Lung (tissue), 12 donors: ENCODE measurements around the gene B3GALT4. TPM values are rescaled to one million over a fixed set of nuclear protein-coding genes. Genes with fewer than 3 reads are reported as not detected.
"Not testable (repeated sequence)": the region's sequence is repeated elsewhere in the genome, so short reads cannot be mapped to it uniquely, and the experiment has no call there.

ENCODE experiments used
- ATAC-seq: fragments of 200-7000 bp; cut with Tn5 transposase; one replicate; pipeline ENCODE4 v1.9.1; 2020; ENCODE audit warnings: moderate number of reproducible peaks; ENCODE audit not compliant: insufficient read depth, low FRiP score
- DNase-seq, 3 donors: peaks; one replicate each; pipeline ENCODE4 v3.0.0-alpha.2; 2013 to 2017
- H3K27ac ChIP-seq, 2 donors: one replicate each; pipeline ENCODE4 v1.5.1; 2013; ENCODE audit warnings: mild to moderate bottlenecking in 2 of 2, moderate library complexity in 2 of 2, control low read depth in 1 of 2, inconsistent platforms in 1 of 2, low read depth in 1 of 2, low read length in 1 of 2
- H3K27me3 ChIP-seq, 3 donors: one replicate each; pipeline ENCODE4 v1.5.1; 2013; ENCODE audit warnings: low read length in 2 of 3; ENCODE audit not compliant: control insufficient read depth in 3 of 3, insufficient read depth in 3 of 3
- H3K36me3 ChIP-seq, 4 donors: one replicate each; pipeline ENCODE4 v1.5.1; 2013; ENCODE audit warnings: low read length in 4 of 4, mild to moderate bottlenecking in 1 of 4, moderate library complexity in 1 of 4; ENCODE audit not compliant: control insufficient read depth in 4 of 4, insufficient read depth in 4 of 4
- H3K4me1 ChIP-seq, 5 donors: one replicate each; pipeline ENCODE4 v1.5.1; 2013; ENCODE audit warnings: low read length in 5 of 5, mild to moderate bottlenecking in 2 of 5, moderate library complexity in 1 of 5; ENCODE audit not compliant: control insufficient read depth in 5 of 5, insufficient read depth in 5 of 5
- H3K4me3 ChIP-seq: one replicate; pipeline ENCODE4 v1.5.1; 2013; ENCODE audit warnings: mild to moderate bottlenecking, control low read depth, moderate library complexity
- H3K9ac ChIP-seq, 2 donors: one replicate each; pipeline ENCODE4 v1.5.1; 2013; ENCODE audit warnings: low read length in 2 of 2, control low read depth in 1 of 2; ENCODE audit not compliant: insufficient read depth in 1 of 2
- H3K9me3 ChIP-seq, 4 donors: one replicate each; pipeline ENCODE4 v1.5.1; 2013; ENCODE audit warnings: low read length in 3 of 4, mild to moderate bottlenecking in 1 of 4, moderate library complexity in 1 of 4; ENCODE audit not compliant: control insufficient read depth in 4 of 4, insufficient read depth in 3 of 4
- WGBS, 2 donors: extraction: QIAGEN DNeasy Blood & Tissue Kit; methylation state at CpG; one replicate each; pipeline ENCODE4 v1.1.7; 2013; 5-methylcytosine and 5-hydroxymethylcytosine counted together
- polyA plus RNA-seq, 2 donors: library from polyadenylated mRNA; stranded (reverse); fragments of 200-250 nt; gene quantifications; one replicate each; pipeline ENCODE4 v1.2.1, GENCODE V29; 2013
- total RNA-seq, 2 donors: library from RNA; depleted of rRNA in 1 of 2; stranded (reverse); fragments of >200 nt in 1 of 2; gene quantifications; one replicate each; pipeline ENCODE4 v1.2.1, GENCODE V29; 2014 to 2021
- TF ChIP-seq, protein P1 (sequence below): IDR thresholded peaks from 2 replicates; pipeline ENCODE4 v1.5.1; 2012; ENCODE audit warnings: mild to moderate bottlenecking; ENCODE audit errors: control extremely low read depth, extremely low read depth
- donor health status: control.
- donor health status: control.
- donor health status: Bipolar disorder and iron deficiency.
- donor health status: healthy.
- donor health status: DM: yes; HTN: yes; CAD: no.

The B3GALT4 gene
- total and polyA plus RNA-seq, 4 donors, result 6.8 to 19.0 (median 14.0) TPM

DNA sequence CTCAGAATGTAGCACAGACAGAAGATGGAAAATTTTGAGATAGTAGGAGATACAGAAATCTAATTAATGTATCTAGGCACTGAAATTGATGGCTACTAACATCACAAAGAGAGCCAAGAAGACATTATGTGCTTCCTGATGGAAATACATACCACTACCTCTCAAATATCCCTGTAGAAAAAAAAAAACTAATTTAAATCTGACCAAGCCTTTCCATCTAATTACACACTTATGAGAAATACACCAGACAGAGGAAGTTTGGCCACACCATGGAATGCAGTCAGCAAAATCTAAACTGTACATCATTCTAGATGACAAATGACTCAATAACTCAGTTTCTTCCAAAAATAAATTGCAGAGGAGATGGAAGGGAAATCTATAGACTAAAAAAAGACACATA, 24.2 kb upstream of the B3GALT4 start:
- ATAC-seq (no peak), DNase-seq (no peak)
- Histone ChIP-seq H3K4me3 (no peak overlapping the region), H3K36me3 (peaks cover 0 to 19% (median 9%) of the 10 kb centered on the region in 4 donors), H3K9ac (no peak overlapping the region), H3K9me3 (no peaks in the 10 kb centered on the region), H3K27me3 (no peaks in the 10 kb centered on the region), H3K4me1 (peaks cover 3 to 22% (median 6%) of the 10 kb centered on the region in 5 donors), H3K27ac (no peak overlapping the region)
- TF ChIP-seq, protein P1, sequence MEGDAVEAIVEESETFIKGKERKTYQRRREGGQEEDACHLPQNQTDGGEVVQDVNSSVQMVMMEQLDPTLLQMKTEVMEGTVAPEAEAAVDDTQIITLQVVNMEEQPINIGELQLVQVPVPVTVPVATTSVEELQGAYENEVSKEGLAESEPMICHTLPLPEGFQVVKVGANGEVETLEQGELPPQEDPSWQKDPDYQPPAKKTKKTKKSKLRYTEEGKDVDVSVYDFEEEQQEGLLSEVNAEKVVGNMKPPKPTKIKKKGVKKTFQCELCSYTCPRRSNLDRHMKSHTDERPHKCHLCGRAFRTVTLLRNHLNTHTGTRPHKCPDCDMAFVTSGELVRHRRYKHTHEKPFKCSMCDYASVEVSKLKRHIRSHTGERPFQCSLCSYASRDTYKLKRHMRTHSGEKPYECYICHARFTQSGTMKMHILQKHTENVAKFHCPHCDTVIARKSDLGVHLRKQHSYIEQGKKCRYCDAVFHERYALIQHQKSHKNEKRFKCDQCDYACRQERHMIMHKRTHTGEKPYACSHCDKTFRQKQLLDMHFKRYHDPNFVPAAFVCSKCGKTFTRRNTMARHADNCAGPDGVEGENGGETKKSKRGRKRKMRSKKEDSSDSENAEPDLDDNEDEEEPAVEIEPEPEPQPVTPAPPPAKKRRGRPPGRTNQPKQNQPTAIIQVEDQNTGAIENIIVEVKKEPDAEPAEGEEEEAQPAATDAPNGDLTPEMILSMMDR, result no peak

DNA sequence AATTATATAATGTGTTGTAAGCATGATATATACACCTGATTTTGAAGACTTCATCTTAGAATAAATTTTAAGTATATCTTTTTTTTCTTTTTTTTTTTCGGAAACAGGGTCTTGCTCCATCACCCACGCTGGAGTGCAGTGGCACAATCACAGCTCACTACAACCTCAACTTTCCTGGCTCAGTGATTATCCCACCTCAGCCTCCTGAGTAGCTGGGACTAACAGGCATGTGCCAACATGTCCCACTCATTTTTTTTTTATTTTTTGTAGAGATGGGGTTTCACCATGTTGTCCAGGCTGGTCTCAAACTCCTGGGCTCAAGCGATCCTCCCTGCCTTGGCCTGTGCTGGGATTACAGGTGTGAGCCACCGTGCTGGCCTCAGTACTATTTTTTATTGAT, 22.3 kb upstream of the B3GALT4 start:
- H3K36me3 ChIP-seq, result peaks cover 0 to 19% (median 9%) of the 10 kb centered on the region in 4 donors
- H3K4me3 ChIP-seq, result no peak overlapping the region
- TF ChIP-seq, protein P1, result no peak
- ATAC-seq (no peak), DNase-seq (no peak)
- H3K9ac ChIP-seq, result no peak overlapping the region
- H3K9me3 ChIP-seq, result no peaks in the 10 kb centered on the region
- H3K27me3 ChIP-seq, result no peaks in the 10 kb centered on the region
- no peak overlapping the region for H3K27ac ChIP-seq
- H3K4me1 ChIP-seq, result peaks cover 0 to 10% (median 5%) of the 10 kb centered on the region in 5 donors
- 91 to 93% methylated on average over 4 of the region's 4 CpGs for WGBS, 2 donors

DNA sequence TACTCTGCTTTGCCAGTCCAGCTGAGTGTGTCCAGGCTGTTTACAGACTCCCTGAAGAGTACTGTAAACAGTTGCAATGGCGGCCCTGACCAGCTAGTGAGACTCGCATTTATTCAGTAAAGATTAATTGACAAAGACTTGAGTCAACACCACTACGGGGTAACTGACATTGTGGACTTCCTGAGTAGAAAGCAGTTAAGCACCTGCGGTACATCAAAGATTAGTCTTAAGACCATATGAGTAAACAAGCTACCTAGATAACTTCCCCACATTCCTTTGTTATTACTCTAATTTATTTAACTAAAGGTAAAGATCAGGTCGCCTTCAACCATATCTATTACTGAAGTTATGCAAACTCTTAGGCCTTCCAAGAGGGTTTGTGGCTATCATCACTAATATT, 17.9 kb upstream of the B3GALT4 start:
- Histone ChIP-seq H3K4me3 (no peak overlapping the region), H3K9ac (no peak overlapping the region), H3K4me1 (no peaks in the 10 kb centered on the region), H3K27ac (no peak overlapping the region), H3K36me3 (peaks cover 3 to 24% (median 15%) of the 10 kb centered on the region in 4 donors), H3K27me3 (no peaks in the 10 kb centered on the region), H3K9me3 (no peaks in the 10 kb centered on the region)
- 74 to 84% methylated on average over 5 of the region's 5 CpGs for WGBS, 2 donors
- ATAC-seq (no peak), DNase-seq (no peak)
- TF ChIP-seq, protein P1, result no peak

DNA sequence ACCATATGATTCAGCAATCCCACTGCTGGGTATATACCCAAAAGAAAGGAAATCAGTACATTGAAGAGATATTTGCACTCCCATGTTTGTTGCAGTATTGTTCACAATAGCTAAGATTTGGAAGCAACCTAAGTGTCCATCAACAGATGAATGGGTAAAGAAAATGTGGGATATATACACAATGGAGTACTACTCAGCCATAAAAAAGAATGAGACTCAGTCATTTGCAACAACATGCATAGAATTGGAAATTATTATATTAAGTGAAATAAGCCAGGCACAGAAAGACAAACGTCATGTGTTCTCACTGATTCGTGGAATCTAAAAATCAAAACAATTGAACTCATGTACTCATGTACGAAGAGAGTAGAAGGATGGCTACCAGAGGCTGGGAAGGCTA, 14.4 kb upstream of the B3GALT4 start:
- H3K27ac ChIP-seq, H3K9me3 ChIP-seq, H3K4me3 ChIP-seq, ATAC-seq, H3K27me3 ChIP-seq, H3K9ac ChIP-seq, DNase-seq, H3K4me1 ChIP-seq: not testable (repeated sequence)
- peaks cover 4 to 49% (median 35%) of the 10 kb centered on the region in 4 donors for H3K36me3 ChIP-seq
- WGBS, 2 donors, result 98 to 99% methylated on average over 3 of the region's 3 CpGs
